ENCODE results near the gene AEBP1. TPM values are rescaled to one million over a fixed set of nuclear protein-coding genes. Genes with fewer than 3 reads are reported as not detected.
"Not testable (repeated sequence)": the region's sequence is repeated elsewhere in the genome, so short reads cannot be mapped to it uniquely, and the experiment has no call there.

Gene AEBP1
- total RNA-seq, 4 donors from 2014 or later, result 33.9 to 151 (median 89.0) TPM

GRCh38 chr7:44121761-44122420 lies 17.7 kb downstream of the AEBP1 start:
- intact Hi-C loops (cut with DNase I; ENCODE audit: low total_unique reads) (loop anchor here (5.0 kb wide), 1 partner anchor 245 kb away; no protein-coding TSS in a partner anchor), in situ Hi-C loops (cut with MboI; ENCODE audit: low pct_ligation_motif_present in 1 of 4, low pct_unique_long_range_greater_than_20kb in 1 of 4, low sequenced_read_pairs in 3 of 4) (no loop called here)
- Histone ChIP-seq H3K27ac (peak overlapping the region in 1 of 4 donors; percentile 88), H3K4me3 (no peak overlapping the region), H3K4me1 (peaks cover 6 to 20% (median 7%) of the 10 kb centered on the region in 4 donors), H3K27me3 (no peaks in the 10 kb centered on the region), H3K9me3 (no peaks in the 10 kb centered on the region), H3K36me3 (no peaks in the 10 kb centered on the region)
- no peak for DNase-seq
- WGBS, 2 donors (ENCODE audit: low coverage in 1 of 2), result 94 to 95% methylated on average over 3 to 12 of the region's 12 CpGs
- TF ChIP-seq POLR2A (IDR thresholded peaks at IDR 0.05), result no peak
- no peak for TF ChIP-seq CTCF (IDR thresholded peaks at IDR 0.05)
- no peak for TF ChIP-seq POLR2AphosphoS5 (IDR thresholded peaks at IDR 0.05)

GRCh38 chr7:44122529-44122928 lies 18.4 kb downstream of the AEBP1 start:
- TF ChIP-seq EP300 (IDR thresholded peaks at IDR 0.05; ENCODE audit: low read depth) (no peak), CTCF (IDR thresholded peaks at IDR 0.05) (no peak), POLR2AphosphoS5 (IDR thresholded peaks at IDR 0.05) (no peak), POLR2A (IDR thresholded peaks at IDR 0.05) (no peak)
- no peaks in the 10 kb centered on the region for H3K27me3 ChIP-seq
- peaks cover 6 to 20% (median 7%) of the 10 kb centered on the region in 4 donors for H3K4me1 ChIP-seq
- H3K4me3 ChIP-seq, result peak overlapping the region in 3 of 4 donors; percentile 50 to 84 (median 80)
- no peaks in the 10 kb centered on the region for H3K9me3 ChIP-seq
- in situ Hi-C loops (cut with MboI; ENCODE audit: low pct_ligation_motif_present in 1 of 4, low pct_unique_long_range_greater_than_20kb in 1 of 4, low sequenced_read_pairs in 3 of 4), result no loop called here
- H3K36me3 ChIP-seq, result no peaks in the 10 kb centered on the region
- H3K27ac ChIP-seq, result peak overlapping the region; percentile 84 to 90 (median 88)
- intact Hi-C loops (cut with DNase I; ENCODE audit: low total_unique reads), result loop anchor here (5.0 kb wide), 1 partner anchor 245 kb away; no protein-coding TSS in a partner anchor
- DNase-seq, result no peak
- 30 to 50% methylated on average over 1 of the region's 1 CpG for whole genome bisulfite sequencing, 2 donors (ENCODE audit: low coverage in 1 of 2)

GRCh38 chr7:44123190-44124003 lies 19.3 kb downstream of the AEBP1 start, which contains the start of gene POLD2:
Gene POLD2 (minus strand): TSS chr7:44123548. CDS start chr7:44122053, 1,495 bp downstream.
- intact Hi-C loops (cut with DNase I; ENCODE audit: low total_unique reads), result loop anchor here (5.0 kb wide), 1 partner anchor 246 kb away; no protein-coding TSS in a partner anchor
- 0 to 1% methylated on average over 4 to 45 of the region's 86 CpGs for WGBS, 2 donors (ENCODE audit: low coverage in 1 of 2)
- H3K36me3 ChIP-seq, result no peaks in the 10 kb centered on the region
- H3K27ac ChIP-seq, result peak within 1 kb of the TSS; percentile 84 to 90 (median 88)
- in situ Hi-C loops (cut with MboI; ENCODE audit: low pct_ligation_motif_present in 1 of 4, low pct_unique_long_range_greater_than_20kb in 1 of 4, low sequenced_read_pairs in 3 of 4), result no loop called here
- H3K27me3 ChIP-seq, result no peaks in the 10 kb centered on the region
- H3K4me3 ChIP-seq, result peak within 1 kb of the TSS; percentile 50 to 84 (median 68)
- DNase-seq, result peak; percentile 98
- no peaks in the 10 kb centered on the region for H3K9me3 ChIP-seq
- TF ChIP-seq POLR2A (IDR thresholded peaks at IDR 0.05) (peak; percentile 68), POLR2AphosphoS5 (IDR thresholded peaks at IDR 0.05) (peak; percentile 55 to 74 (median 56)), CTCF (IDR thresholded peaks at IDR 0.05) (peak in 1 of 5 experiments; percentile 20), EP300 (IDR thresholded peaks at IDR 0.05; ENCODE audit: low read depth) (no peak)
- H3K4me1 ChIP-seq, result peaks cover 6 to 20% (median 7%) of the 10 kb centered on the region in 4 donors

GRCh38 chr7:44124822-44125202 lies 20.7 kb downstream of the AEBP1 start:
- intact Hi-C loops (cut with DNase I; ENCODE audit: low total_unique reads), result loop anchor here (5.0 kb wide), 1 partner anchor 248 kb away; no protein-coding TSS in a partner anchor

GRCh38 chr7:44126574-44126973 lies 22.4 kb downstream of the AEBP1 start:
- H3K27ac ChIP-seq; H3K9me3 ChIP-seq; H3K36me3 ChIP-seq; H3K27me3 ChIP-seq; DNase-seq; H3K4me3 ChIP-seq; intact Hi-C loops (cut with DNase I; ENCODE audit: low total_unique reads); in situ Hi-C loops (cut with MboI; ENCODE audit: low pct_ligation_motif_present in 1 of 4, low pct_unique_long_range_greater_than_20kb in 1 of 4, low sequenced_read_pairs in 3 of 4): not testable (repeated sequence)
- WGBS, 2 donors (ENCODE audit: low coverage in 1 of 2), result 88 to 91% methylated on average over 4 of the region's 4 CpGs
- H3K4me1 ChIP-seq, result peaks cover 6 to 20% (median 7%) of the 10 kb centered on the region in 4 donors

More at GRCh38 chr7:44124822-44125202, 20.7 kb downstream of the AEBP1 start:
- Histone ChIP-seq H3K27me3 (no peaks in the 10 kb centered on the region), H3K4me1 (peaks cover 6 to 20% (median 7%) of the 10 kb centered on the region in 4 donors), H3K4me3 (no peak overlapping the region), H3K36me3 (no peaks in the 10 kb centered on the region), H3K9me3 (no peaks in the 10 kb centered on the region), H3K27ac (no peak overlapping the region)
- in situ Hi-C loops (cut with MboI; ENCODE audit: low pct_ligation_motif_present in 1 of 4, low pct_unique_long_range_greater_than_20kb in 1 of 4, low sequenced_read_pairs in 3 of 4), result no loop called here
- WGBS, 2 donors (ENCODE audit: low coverage in 1 of 2), result 95 to 98% methylated on average over 5 to 6 of the region's 6 CpGs
- TF ChIP-seq EP300 (IDR thresholded peaks at IDR 0.05; ENCODE audit: low read depth) (no peak), CTCF (IDR thresholded peaks at IDR 0.05) (no peak), POLR2AphosphoS5 (IDR thresholded peaks at IDR 0.05) (no peak), POLR2A (IDR thresholded peaks at IDR 0.05) (no peak)
- DNase-seq, result no peak
